ENCODE data around the gene PADI1.

Gene PADI1

GRCh38 chr1:17265950-17266349 is 61.0 kb downstream of the PADI1 start:
- TF ChIP-seq CTCF (IDR thresholded peaks at IDR 0.05; ENCODE audit: low read depth, low read length): no peak
- H3K4me3 ChIP-seq (replicated peaks in 1 of 2; ENCODE audit: low read depth in 2 of 2, low read length in 2 of 2): no peak overlapping the region
- no peak for DNase-seq (ENCODE audit: low read depth in 2 of 2)

DNA sequence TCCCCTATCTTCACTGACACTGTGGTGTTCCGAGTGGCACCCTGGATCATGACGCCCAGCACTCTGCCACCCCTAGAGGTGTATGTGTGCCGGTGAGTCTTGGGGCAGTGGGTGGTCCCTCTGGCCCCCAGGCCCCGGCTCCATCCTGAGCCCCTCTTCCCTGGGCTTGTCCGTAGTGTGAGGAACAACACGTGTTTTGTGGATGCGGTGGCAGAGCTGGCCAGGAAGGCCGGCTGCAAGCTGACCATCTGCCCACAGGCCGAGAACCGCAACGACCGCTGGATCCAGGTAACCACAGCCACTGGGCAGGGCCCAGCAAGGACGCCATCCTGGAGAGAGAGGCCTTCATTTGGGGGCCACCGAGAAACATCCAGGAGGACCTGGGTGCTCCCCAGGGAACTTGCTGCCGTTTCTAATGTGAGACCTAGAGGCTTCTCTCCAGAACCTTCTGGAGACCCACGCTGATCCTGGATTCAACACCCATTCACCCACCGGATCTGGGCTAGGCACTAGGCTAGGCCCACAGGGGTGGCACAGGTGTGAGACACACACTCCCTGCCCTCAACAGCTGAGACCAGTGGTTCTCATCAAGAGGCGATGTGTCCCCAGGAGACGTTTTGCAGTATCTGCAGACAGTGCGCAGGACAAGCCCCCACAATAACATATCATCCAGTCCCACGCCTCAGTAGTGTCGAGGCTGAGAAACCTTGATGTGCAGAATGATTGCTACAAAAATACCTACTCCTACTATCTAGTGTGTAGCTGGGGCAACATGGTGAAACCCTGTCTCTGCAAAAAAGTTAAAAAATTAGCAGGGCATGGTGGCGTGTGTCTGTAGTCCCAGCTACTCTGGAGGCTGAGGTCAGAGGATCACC is 66.2 kb downstream of the PADI1 start:
- no peak overlapping the region for H3K4me3 ChIP-seq (replicated peaks in 1 of 2; ENCODE audit: low read depth in 2 of 2, low read length in 2 of 2)
- TF ChIP-seq CTCF (IDR thresholded peaks at IDR 0.05; ENCODE audit: low read depth, low read length): no peak
- DNase-seq (ENCODE audit: low read depth in 2 of 2): no peak

DNA sequence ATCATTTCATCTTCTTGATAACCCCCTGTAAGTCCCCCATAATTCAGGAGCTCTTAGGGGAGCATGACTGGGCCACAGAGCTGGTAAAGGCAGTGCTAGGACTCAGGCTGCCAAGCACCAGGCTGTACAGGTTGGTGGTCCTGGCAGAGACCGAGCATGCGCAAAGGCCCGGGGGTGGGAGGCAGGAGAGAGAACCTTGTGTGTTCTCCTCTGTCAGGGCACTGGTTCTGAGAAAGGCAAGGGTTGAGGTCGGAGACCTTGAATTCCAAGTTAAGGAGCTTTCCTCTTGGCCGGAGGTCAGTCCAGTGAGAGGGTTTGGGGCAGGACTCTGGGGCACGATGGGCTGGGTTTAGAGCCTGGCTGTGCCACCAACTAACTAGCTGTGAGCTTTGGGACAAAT is 67.1 kb downstream of the PADI1 start:
- TF ChIP-seq CTCF (IDR thresholded peaks at IDR 0.05; ENCODE audit: low read depth, low read length): no peak

GRCh38 chr1:17272646-17273045 is 67.7 kb downstream of the PADI1 start:
- no peak for TF ChIP-seq CTCF (IDR thresholded peaks at IDR 0.05; ENCODE audit: low read depth, low read length)
- no peak overlapping the region for H3K4me3 ChIP-seq (replicated peaks in 1 of 2; ENCODE audit: low read depth in 2 of 2, low read length in 2 of 2)
- DNase-seq (ENCODE audit: low read depth in 2 of 2): no peak

More for the DNA sequence above, 67.1 kb downstream of the PADI1 start:
- no peak overlapping the region for H3K4me3 ChIP-seq (replicated peaks in 1 of 2; ENCODE audit: low read depth in 2 of 2, low read length in 2 of 2)
- DNase-seq (ENCODE audit: low read depth in 2 of 2): no peak

GRCh38 chr1:17273096-17273495 is 68.2 kb downstream of the PADI1 start:
- no peak for TF ChIP-seq CTCF (IDR thresholded peaks at IDR 0.05; ENCODE audit: low read depth, low read length)
- DNase-seq (ENCODE audit: low read depth in 2 of 2): no peak
- H3K4me3 ChIP-seq (replicated peaks in 1 of 2; ENCODE audit: low read depth in 2 of 2, low read length in 2 of 2): no peak overlapping the region

- peak; percentile 85 for TF ChIP-seq CTCF (IDR thresholded peaks at IDR 0.05; ENCODE audit: low read depth, low read length)
- peak; percentile 37 to 62 for DNase-seq (ENCODE audit: low read depth in 2 of 2)
- H3K4me3 ChIP-seq (replicated peaks in 1 of 2; ENCODE audit: low read depth in 2 of 2, low read length in 2 of 2): no peak overlapping the region
Measured at GRCh38 chr1:17274186-17275170, 69.5 kb downstream of the PADI1 start.

All from cardiac fibroblast (primary cell).